Neuronal stem cell (in vitro differentiated cells): ENCODE measurements around the gene RUBCN. TPM values are rescaled to one million over a fixed set of nuclear protein-coding genes. Genes with fewer than 3 reads are reported as not detected.
A peak's percentile ranks its signal among the peaks of the same experiment; 100 is the strongest.

Experiments
- DNase-seq: peaks from one replicate; pipeline ENCODE4 v3.0.0-alpha.2; 2013; ENCODE audit warnings: low spot score
- H2AFZ ChIP-seq: one replicate; pipeline ENCODE4 v1.6.1; 2013; ENCODE audit warnings: mild to moderate bottlenecking, low read length, inconsistent platforms
- H2AK5ac ChIP-seq: 2 replicates; pipeline ENCODE4 v1.6.1; 2013; ENCODE audit warnings: low read depth, mild to moderate bottlenecking, inconsistent platforms, low read length, moderate library complexity, mixed read lengths
- H2BK120ac ChIP-seq: 2 replicates; pipeline ENCODE4 v1.6.1; 2013; ENCODE audit warnings: low read depth, mild to moderate bottlenecking, inconsistent platforms, low read length, moderate library complexity, mixed read lengths
- H2BK12ac ChIP-seq: one replicate; pipeline ENCODE4 v1.6.1; 2013; ENCODE audit warnings: low read length, inconsistent platforms
- H2BK15ac ChIP-seq: 2 replicates; pipeline ENCODE4 v1.6.1; 2013; ENCODE audit warnings: mild to moderate bottlenecking, low read length, inconsistent platforms, mixed read lengths
- H2BK5ac ChIP-seq: one replicate; pipeline ENCODE4 v1.6.1; 2013; ENCODE audit warnings: inconsistent platforms, mild to moderate bottlenecking, low read length, moderate library complexity
- H3K14ac ChIP-seq: one replicate; pipeline ENCODE4 v1.6.1; 2013; ENCODE audit warnings: low read length, inconsistent platforms
- H3K18ac ChIP-seq: 2 replicates; pipeline ENCODE4 v1.6.1; 2013; ENCODE audit warnings: low read length, inconsistent platforms
- H3K23ac ChIP-seq: 2 replicates; pipeline ENCODE4 v1.6.1; 2013; ENCODE audit warnings: low read depth, mild to moderate bottlenecking, mixed read lengths, low read length, inconsistent platforms; ENCODE audit not compliant: poor library complexity
- H3K27ac ChIP-seq: replicated peaks from 3 replicates; pipeline ENCODE4 v1.5.1; 2013; ENCODE audit warnings: low read length, inconsistent platforms
- H3K27me3 ChIP-seq, 3 experiments: 2 replicates each; pipeline ENCODE4 v1.6.1; 2013; ENCODE audit warnings: low read length in 3 of 3, mild to moderate bottlenecking in 2 of 3, inconsistent platforms in 1 of 3, low read depth in 1 of 3, mixed read lengths in 1 of 3, moderate library complexity in 1 of 3; ENCODE audit not compliant: control insufficient read depth in 3 of 3, insufficient read depth in 3 of 3
- H3K36me3 ChIP-seq, 2 donors: replicated peaks in 1 of 2; 2 replicates each; pipeline ENCODE4 v1.6.1; 2013; ENCODE audit warnings: low read length in 2 of 2; ENCODE audit not compliant: control insufficient read depth in 2 of 2, insufficient read depth in 2 of 2
- H3K4ac ChIP-seq: 2 replicates; pipeline ENCODE4 v1.6.1; 2013; ENCODE audit warnings: inconsistent platforms, mild to moderate bottlenecking, low read length, moderate library complexity
- H3K4me1 ChIP-seq, 2 donors: 1 replicate in 1 of 2; 2 replicates in 1 of 2; pipeline ENCODE4 v1.6.1; 2013; ENCODE audit warnings: low read length in 2 of 2, low read depth in 1 of 2; ENCODE audit not compliant: control insufficient read depth in 2 of 2, insufficient read depth in 1 of 2
- H3K4me2 ChIP-seq: one replicate; pipeline ENCODE4 v1.6.1; 2013; ENCODE audit warnings: mild to moderate bottlenecking, low read length, inconsistent platforms; ENCODE audit not compliant: insufficient read depth, poor library complexity, severe bottlenecking
- H3K4me3 ChIP-seq, 2 donors: 2 replicates each; pipeline ENCODE4 v1.5.1; 2013; ENCODE audit warnings: low read length in 2 of 2, mild to moderate bottlenecking in 2 of 2, inconsistent platforms in 1 of 2, moderate library complexity in 1 of 2
- H3K79me1 ChIP-seq: one replicate; pipeline ENCODE4 v1.6.1; 2013; ENCODE audit warnings: low read depth, mild to moderate bottlenecking, inconsistent platforms, low read length, moderate library complexity
- H3K9ac ChIP-seq: one replicate; pipeline ENCODE4 v1.6.1; 2013; ENCODE audit warnings: mild to moderate bottlenecking, low read depth, low read length, inconsistent platforms; ENCODE audit not compliant: poor library complexity
- H3K9me3 ChIP-seq, 2 donors: replicated peaks in 1 of 2; 2 replicates each; pipeline versions ENCODE3 to v1.6.1; 2013; ENCODE audit warnings: low read length in 2 of 2, mild to moderate bottlenecking in 2 of 2, inconsistent platforms in 1 of 2, low read depth in 1 of 2, mixed read lengths in 1 of 2, moderate library complexity in 1 of 2; ENCODE audit not compliant: control insufficient read depth in 2 of 2, insufficient read depth in 1 of 2
- H4K8ac ChIP-seq: one replicate; pipeline ENCODE4 v1.6.1; 2013; ENCODE audit warnings: low read depth, mild to moderate bottlenecking, inconsistent platforms, low read length, moderate library complexity
- H4K91ac ChIP-seq: one replicate; pipeline ENCODE4 v1.6.1; 2013; ENCODE audit warnings: low read length, low read depth, mild to moderate bottlenecking, inconsistent platforms; ENCODE audit not compliant: poor library complexity
- WGBS, 2 donors: extraction: QIAGEN DNeasy Blood & Tissue Kit; methylation state at CpG; one replicate each; pipeline ENCODE4 v1.1.7; 2013; ENCODE audit warnings: missing lambda C conversion rate in 2 of 2, mixed read lengths in 1 of 2; ENCODE audit not compliant: insufficient read length in 2 of 2, insufficient replicate concordance in 1 of 2; ENCODE audit errors: extremely low coverage in 2 of 2; 5-methylcytosine and 5-hydroxymethylcytosine counted together
- polyA plus RNA-seq, 2 experiments: library from polyadenylated mRNA; stranded (reverse); fragments of 200-250 nt; gene quantifications; one replicate each; pipeline ENCODE4 v1.2.3, GENCODE V29; 2013

RUBCN gene
- 12.0 TPM for polyA plus RNA-seq (2013, experiment 1 of 2)
- polyA plus RNA-seq (2013, experiment 2 of 2) = 12.0 TPM

DNA sequence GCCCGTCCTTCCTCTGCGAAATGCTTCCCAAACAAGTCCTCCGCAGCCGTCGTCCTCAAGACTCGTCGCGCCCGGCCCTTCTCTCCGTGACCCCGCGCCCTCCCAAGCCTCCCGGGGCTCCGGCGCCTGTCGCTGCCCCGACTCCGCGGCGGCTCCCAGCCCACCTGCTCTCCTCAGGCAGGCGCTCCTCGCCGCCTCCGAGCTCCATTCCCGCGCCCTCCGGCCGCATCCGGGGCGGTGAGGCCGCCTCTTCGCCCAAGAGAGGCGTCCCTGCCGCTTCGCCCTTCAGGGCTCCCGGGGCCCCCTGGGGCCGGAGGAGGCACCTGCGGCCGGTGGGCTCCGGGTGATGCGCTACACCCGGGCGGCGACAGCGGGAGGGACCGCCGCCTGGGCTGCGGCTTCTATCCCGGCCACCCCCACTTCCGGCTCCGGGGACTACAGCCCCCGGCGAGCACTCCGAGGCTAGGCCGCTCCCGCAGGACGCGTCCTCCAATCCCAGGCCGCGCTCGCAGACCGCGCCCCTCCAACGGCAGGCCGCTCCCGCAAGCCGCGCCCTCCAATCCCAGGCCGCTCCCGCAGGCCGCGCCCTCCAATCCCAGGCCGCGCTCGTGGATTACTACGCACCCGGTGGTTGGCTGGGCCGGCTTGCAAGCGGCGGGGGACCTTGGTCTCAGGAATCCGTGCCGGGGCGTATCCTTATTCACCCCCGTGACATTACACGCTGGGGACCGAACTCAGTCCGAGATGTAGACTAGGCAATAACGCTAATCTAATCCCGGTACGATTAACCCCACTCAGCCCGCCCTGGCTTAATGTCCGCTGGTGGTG is at the start of gene RUBCN:
Gene RUBCN, minus strand, starts transcription at position 414 of the 828 bp plus-strand sequence. Its CDS starts 185 bp downstream, at position 229.
- peak within 1 kb of the TSS; percentile 95 for H3K9ac ChIP-seq
- WGBS, 2 donors = no CpG with 5 or more reads among the region's 92 CpGs
- peak within 1 kb of the TSS; percentile 75 for H3K27ac ChIP-seq

GRCh38 chr3:197784019-197784585 is 47.4 kb upstream of the RUBCN start:
- peaks cover 8 to 70% of the 10 kb centered on the region in 2 donors for H3K36me3 ChIP-seq
- no peak overlapping the region for H3K4ac ChIP-seq
- no peak overlapping the region for H3K4me2 ChIP-seq
- H3K4me3 ChIP-seq = no peak overlapping the region
- H2BK15ac ChIP-seq = no peak overlapping the region
- no CpG with 5 or more reads among the region's 7 CpGs for WGBS, 2 donors
- H2BK120ac ChIP-seq = no peak overlapping the region
- DNase-seq = no peak
- H2BK12ac ChIP-seq = no peak overlapping the region
- H3K9ac ChIP-seq = no peak overlapping the region
- H2AFZ ChIP-seq = no peak overlapping the region
- no peaks in the 10 kb centered on the region for H3K27me3 ChIP-seq
- no peaks in the 10 kb centered on the region for H3K4me1 ChIP-seq
- H3K9me3 ChIP-seq = peaks cover 6 to 11% of the 10 kb centered on the region in 2 donors
- no peak overlapping the region for H3K27ac ChIP-seq
- H3K79me1 ChIP-seq = peaks cover 6% of the 10 kb centered on the region
- no peak overlapping the region for H4K8ac ChIP-seq
- H2BK5ac ChIP-seq = no peak overlapping the region
- no peak overlapping the region for H3K14ac ChIP-seq
- H3K23ac ChIP-seq = no peak overlapping the region
- H3K18ac ChIP-seq = no peak overlapping the region
- H4K91ac ChIP-seq = no peak overlapping the region
- no peak overlapping the region for H2AK5ac ChIP-seq

More for the DNA sequence above, at the start of gene RUBCN:
- DNase-seq = peak; percentile 93
- H3K4me3 ChIP-seq = peak within 1 kb of the TSS; percentile 71 to 100
- peak within 1 kb of the TSS; percentile 93 for H3K4me2 ChIP-seq
- H3K18ac ChIP-seq = peak within 1 kb of the TSS; percentile 90
- peaks cover 0 to 4% of the 10 kb centered on the region in 2 donors for H3K9me3 ChIP-seq
- no peak within 1 kb of the TSS for H3K4ac ChIP-seq
- peak within 1 kb of the TSS; percentile 56 for H3K14ac ChIP-seq
- peaks cover 4 to 5% of the 10 kb centered on the region in 2 donors for H3K4me1 ChIP-seq
- H4K8ac ChIP-seq = no peak within 1 kb of the TSS
- H3K79me1 ChIP-seq = peaks cover 7% of the 10 kb centered on the region
- H3K23ac ChIP-seq = peak within 1 kb of the TSS; percentile 65
- no peaks in the 10 kb centered on the region for H3K27me3 ChIP-seq
- peak within 1 kb of the TSS; percentile 73 for H2BK12ac ChIP-seq
- no peaks in the 10 kb centered on the region for H3K36me3 ChIP-seq
- no peak within 1 kb of the TSS for H2BK5ac ChIP-seq
- H2BK15ac ChIP-seq = peak within 1 kb of the TSS; percentile 85
- peak within 1 kb of the TSS; percentile 91 for H2AFZ ChIP-seq
- H2BK120ac ChIP-seq = peak within 1 kb of the TSS; percentile 47
- H4K91ac ChIP-seq = no peak within 1 kb of the TSS
- H2AK5ac ChIP-seq = no peak within 1 kb of the TSS

GRCh38 chr3:197782230-197782629 is 45.5 kb upstream of the RUBCN start:
- Histone ChIP-seq H3K14ac (no peak overlapping the region), H3K27ac (no peak overlapping the region), H2BK5ac (no peak overlapping the region), H2BK12ac (no peak overlapping the region), H4K8ac (no peak overlapping the region), H2BK15ac (no peak overlapping the region), H4K91ac (no peak overlapping the region), H2AK5ac (no peak overlapping the region), H3K79me1 (peaks cover 6% of the 10 kb centered on the region), H3K23ac (no peak overlapping the region), H2AFZ (no peak overlapping the region), H3K9me3 (peaks cover 6 to 11% of the 10 kb centered on the region in 2 donors), H3K27me3 (no peaks in the 10 kb centered on the region), H3K4me3 (no peak overlapping the region), H3K36me3 (peaks cover 12 to 83% of the 10 kb centered on the region in 2 donors), H3K18ac (no peak overlapping the region), H3K4me2 (no peak overlapping the region), H3K9ac (no peak overlapping the region), H3K4ac (no peak overlapping the region), H3K4me1 (no peaks in the 10 kb centered on the region), H2BK120ac (no peak overlapping the region)
- no peak for DNase-seq
- WGBS, 2 donors = no CpG with 5 or more reads among the region's 4 CpGs

DNA sequence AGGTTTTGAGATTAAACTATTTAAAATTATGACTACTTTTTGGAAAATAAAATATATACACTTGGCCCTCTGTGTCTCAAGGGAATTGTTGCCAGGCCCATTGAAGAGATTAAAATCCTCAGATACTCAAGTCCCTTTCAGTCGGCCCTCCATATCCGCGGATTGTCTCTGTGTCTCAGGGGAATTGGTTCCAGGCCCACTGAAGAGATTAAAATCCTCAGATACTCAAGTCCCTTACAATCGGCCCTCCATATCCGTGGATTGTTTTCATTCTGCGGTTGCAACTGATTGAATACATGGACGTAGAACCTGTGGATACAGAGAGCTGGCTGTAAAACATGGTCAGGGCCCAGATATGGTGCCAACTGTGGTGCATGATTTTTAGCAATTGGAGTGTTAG is 38.6 kb upstream of the RUBCN start:
- no peak overlapping the region for H2AFZ ChIP-seq
- H3K9ac ChIP-seq = no peak overlapping the region
- H3K18ac ChIP-seq = no peak overlapping the region
- peaks cover 6% of the 10 kb centered on the region for H3K79me1 ChIP-seq
- H3K27ac ChIP-seq = no peak overlapping the region
- H3K23ac ChIP-seq = no peak overlapping the region
- no CpG with 5 or more reads among the region's 7 CpGs for WGBS, 2 donors
- no peak for DNase-seq
- H3K9me3 ChIP-seq = peaks cover 6 to 14% of the 10 kb centered on the region in 2 donors
- H2AK5ac ChIP-seq = no peak overlapping the region
- H3K4ac ChIP-seq = no peak overlapping the region
- no peak overlapping the region for H3K14ac ChIP-seq
- H3K36me3 ChIP-seq = peaks cover 25 to 97% of the 10 kb centered on the region in 2 donors
- H3K4me3 ChIP-seq = no peak overlapping the region
- no peak overlapping the region for H2BK120ac ChIP-seq
- H4K8ac ChIP-seq = no peak overlapping the region
- no peak overlapping the region for H2BK15ac ChIP-seq
- H4K91ac ChIP-seq = no peak overlapping the region
- H3K4me2 ChIP-seq = no peak overlapping the region
- H3K4me1 ChIP-seq = no peaks in the 10 kb centered on the region
- no peak overlapping the region for H2BK5ac ChIP-seq
- no peaks in the 10 kb centered on the region for H3K27me3 ChIP-seq
- H2BK12ac ChIP-seq = no peak overlapping the region
